Measurements from ENCODE around the gene HDAC8.

HDAC8 gene

DNA sequence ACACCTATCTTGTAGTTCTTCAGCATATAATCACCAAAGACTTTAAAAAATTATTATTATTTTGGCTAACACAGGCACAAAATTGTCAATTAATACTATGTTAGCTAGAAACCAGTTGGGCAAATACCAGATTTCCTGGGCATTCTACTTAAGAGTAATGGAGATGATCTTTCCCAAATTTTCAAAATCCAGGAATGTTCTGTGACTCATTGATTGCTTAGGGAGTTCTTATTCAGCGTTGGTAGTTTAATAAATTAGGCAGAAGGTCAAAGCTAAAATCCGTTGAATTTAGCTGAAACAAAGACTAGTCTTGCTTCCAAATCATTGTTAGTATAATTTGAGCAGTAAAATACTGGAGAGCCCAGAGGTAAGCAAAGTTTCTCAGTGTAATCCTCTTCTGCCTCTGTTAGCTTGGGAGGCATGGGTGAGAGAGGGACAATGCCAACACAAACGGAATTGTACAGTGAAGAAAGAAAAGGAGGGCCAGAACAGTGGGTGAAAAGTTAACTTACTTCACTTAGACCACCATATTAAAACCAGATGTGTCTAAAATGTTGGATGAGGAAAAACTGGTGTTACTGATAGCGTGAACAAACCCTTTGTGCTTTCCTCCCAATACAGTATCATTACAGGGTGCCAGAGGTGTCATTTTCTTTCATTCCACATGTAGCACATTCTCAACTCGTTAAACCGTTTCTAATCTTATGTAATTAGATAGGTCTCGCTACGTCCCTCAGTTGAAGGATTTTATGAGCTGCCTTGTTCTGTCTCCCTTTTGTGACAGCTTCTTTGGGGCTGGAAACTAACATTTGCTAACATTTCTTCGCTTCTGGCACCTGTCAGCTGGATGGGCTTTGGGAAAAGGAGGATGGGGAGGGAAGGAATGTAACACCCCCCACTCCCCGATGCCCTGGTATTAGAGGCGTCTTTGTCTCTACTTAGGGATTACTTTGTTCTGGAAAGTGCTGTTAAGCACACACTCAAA, 179.5 kb downstream of the HDAC8 start:
- in situ Hi-C loops (cut with MboI; ENCODE audit: low pct_unique_long_range_greater_than_20kb, low sequenced_read_pairs) = no loop called here
- DNase-seq = no peak

DNA sequence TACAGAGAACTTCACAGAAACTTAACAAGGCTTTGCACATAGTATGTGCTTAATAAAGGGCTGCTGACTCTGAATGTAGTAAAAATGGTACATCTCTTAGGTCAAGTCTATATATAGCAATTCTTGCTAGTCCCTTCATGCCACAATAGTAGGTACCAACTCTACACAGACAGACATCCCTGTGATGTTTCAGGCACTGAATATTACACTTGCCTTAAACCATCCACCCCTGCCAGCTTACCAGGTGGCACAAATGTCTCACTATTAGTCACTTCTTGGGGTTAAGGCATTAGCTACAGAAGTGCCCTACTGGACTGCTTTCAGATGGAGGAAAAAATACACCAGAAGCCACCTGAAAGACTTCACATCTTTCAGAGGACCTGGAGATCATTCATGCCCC, 180.6 kb downstream of the HDAC8 start:
- no peak for DNase-seq
- in situ Hi-C loops (cut with MboI; ENCODE audit: low pct_unique_long_range_greater_than_20kb, low sequenced_read_pairs) = no loop called here

- in situ Hi-C loops (cut with MboI; ENCODE audit: low pct_unique_long_range_greater_than_20kb, low sequenced_read_pairs) = no loop called here
- no peak for DNase-seq
Observed at GRCh38 chrX:72387247-72387646, 185.4 kb downstream of the HDAC8 start.

GRCh38 chrX:72382202-72382595, 190.4 kb downstream of the HDAC8 start:
- DNase-seq = peak; percentile 79
- in situ Hi-C loops (cut with MboI; ENCODE audit: low pct_unique_long_range_greater_than_20kb, low sequenced_read_pairs) = no loop called here

GRCh38 chrX:72381439-72382201, 191.0 kb downstream of the HDAC8 start:
- peak; percentile 25 for DNase-seq
- in situ Hi-C loops (cut with MboI; ENCODE audit: low pct_unique_long_range_greater_than_20kb, low sequenced_read_pairs) = no loop called here

GRCh38 chrX:72376124-72376523, 196.5 kb downstream of the HDAC8 start:
- in situ Hi-C loops (cut with MboI; ENCODE audit: low pct_unique_long_range_greater_than_20kb, low sequenced_read_pairs) = no loop called here
- no peak for DNase-seq

- DNase-seq = no peak
- in situ Hi-C loops (cut with MboI; ENCODE audit: low pct_unique_long_range_greater_than_20kb, low sequenced_read_pairs) = no loop called here
Observed at GRCh38 chrX:72373136-72373535, 199.5 kb downstream of the HDAC8 start.

DNA sequence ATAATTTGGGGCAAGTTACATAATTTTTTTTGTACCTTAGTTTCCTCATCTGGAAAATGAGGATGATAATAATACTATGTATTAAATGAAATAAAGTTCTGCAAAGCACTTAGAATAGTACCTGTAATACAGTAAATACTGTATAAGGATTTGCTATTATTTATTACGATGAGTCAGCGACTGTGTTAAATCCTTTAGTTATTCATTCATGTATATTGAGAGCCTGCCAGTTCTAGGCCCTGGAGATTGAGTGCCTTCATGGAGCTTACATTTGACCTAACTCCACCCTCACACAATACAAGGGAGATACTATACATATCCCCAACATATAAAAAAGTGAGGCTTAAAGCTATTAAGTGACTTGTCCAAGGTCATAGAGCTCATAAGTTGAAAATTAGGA, 199.9 kb downstream of the HDAC8 start:
- no peak for DNase-seq
- in situ Hi-C loops (cut with MboI; ENCODE audit: low pct_unique_long_range_greater_than_20kb, low sequenced_read_pairs) = no loop called here

DNA sequence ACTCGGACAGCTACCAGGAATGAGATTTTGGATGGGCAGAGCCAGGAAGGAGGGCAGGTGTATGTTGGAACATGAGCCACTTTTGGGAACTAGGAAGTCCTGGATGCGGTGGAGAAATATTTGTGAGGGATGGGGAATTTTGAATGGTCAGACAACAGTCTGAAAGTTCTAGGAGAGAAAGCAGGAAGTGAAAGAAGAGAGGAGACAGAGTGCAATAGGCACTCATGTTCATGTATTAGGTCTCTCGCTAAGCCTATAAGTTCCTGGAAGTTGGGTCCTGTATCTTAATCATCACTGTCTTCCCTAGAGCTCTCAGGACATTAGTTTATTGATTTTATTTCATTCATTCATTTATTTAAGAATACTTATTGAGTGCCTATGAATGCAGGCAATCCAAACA, 201.2 kb downstream of the HDAC8 start:
- DNase-seq = no peak
- in situ Hi-C loops (cut with MboI; ENCODE audit: low pct_unique_long_range_greater_than_20kb, low sequenced_read_pairs) = no loop called here

- in situ Hi-C loops (cut with MboI; ENCODE audit: low pct_unique_long_range_greater_than_20kb, low sequenced_read_pairs) = no loop called here
- no peak for DNase-seq
Observed at GRCh38 chrX:72368796-72369195, 203.8 kb downstream of the HDAC8 start.

- DNase-seq = no peak
Observed at GRCh38 chrX:72367516-72367915, 205.1 kb downstream of the HDAC8 start.

DNA sequence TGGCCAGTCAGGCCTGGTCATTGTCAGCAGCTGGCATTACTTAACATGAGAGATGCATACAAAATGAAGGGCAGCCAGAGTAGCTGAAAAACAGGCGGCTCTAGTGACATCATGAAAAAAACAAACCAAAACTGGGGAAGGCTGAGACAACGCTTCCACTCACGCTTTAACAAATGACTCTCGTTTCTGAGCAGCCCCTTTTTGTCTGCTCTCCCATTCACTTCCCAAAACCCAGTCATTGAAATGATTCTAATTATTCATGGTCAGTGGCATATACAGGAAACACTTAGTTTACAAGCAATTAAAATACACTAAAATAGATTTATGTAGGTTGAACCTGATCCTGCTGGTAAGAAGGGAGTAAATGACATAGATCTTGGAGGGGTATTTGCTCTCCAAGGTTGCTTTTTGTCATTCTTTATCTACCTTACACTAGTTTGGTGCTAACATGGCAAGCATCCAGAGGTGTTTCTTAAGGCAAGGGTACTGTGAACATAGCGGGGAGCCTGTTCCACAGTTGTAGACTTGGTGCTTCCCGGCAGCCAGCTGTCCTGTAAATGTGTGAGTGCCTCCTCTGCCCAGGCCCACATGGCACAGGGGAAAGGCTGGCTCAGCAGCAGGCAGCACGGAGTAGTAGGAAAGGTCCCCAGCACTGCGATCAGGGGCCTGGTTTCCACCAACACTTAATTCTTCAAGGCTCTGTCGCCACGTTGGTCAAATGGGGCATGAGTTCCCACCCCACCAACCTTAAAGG, 205.8 kb downstream of the HDAC8 start:
- DNase-seq = peak; percentile 11
- in situ Hi-C loops (cut with MboI; ENCODE audit: low pct_unique_long_range_greater_than_20kb, low sequenced_read_pairs) = no loop called here

More at GRCh38 chrX:72367516-72367915, 205.1 kb downstream of the HDAC8 start:
- in situ Hi-C loops (cut with MboI; ENCODE audit: low pct_unique_long_range_greater_than_20kb, low sequenced_read_pairs) = no loop called here

DNA sequence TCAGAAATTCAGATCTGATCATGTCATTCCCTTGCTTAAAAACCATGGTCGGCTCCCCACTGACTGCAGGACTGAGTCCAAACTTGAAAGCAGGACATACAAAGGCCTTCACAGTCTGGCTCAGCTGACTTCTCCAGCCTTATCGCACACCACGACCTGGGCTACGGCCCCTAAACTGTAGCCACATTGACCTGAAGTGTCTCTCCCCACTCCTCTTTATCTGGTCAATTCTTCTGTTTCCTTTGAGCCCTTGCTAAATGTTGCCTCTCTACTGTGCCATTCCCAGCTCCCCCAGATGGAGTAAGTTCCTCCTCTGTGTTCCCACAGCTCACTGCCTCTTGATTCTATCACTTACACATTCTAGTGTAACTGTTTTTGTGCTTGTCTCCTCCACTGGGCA, 206.5 kb downstream of the HDAC8 start:
- in situ Hi-C loops (cut with MboI; ENCODE audit: low pct_unique_long_range_greater_than_20kb, low sequenced_read_pairs) = no loop called here
- peak; percentile 16 for DNase-seq

- in situ Hi-C loops (cut with MboI; ENCODE audit: low pct_unique_long_range_greater_than_20kb, low sequenced_read_pairs) = no loop called here
- DNase-seq = no peak
Observed at GRCh38 chrX:72365126-72365525, 207.5 kb downstream of the HDAC8 start.

DNA sequence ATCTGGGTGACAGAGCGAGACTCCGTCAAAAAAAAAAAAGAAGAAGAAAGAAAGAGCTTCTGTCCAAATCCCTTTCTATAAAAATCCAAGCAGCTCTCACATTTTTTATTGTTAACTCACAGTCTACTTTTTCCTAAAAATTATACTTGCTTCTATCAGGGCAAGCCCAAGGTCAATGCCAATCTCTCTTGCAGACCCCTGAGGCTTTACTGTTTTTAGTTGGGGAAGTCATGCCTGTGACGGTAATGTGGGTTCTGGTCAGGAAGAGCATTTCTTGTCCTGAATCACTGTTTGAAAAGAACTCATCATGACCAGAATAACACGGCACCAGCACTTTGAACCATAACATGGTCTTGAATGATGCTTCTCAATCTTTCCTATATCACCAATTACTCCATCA, 212.3 kb downstream of the HDAC8 start:
- in situ Hi-C loops (cut with MboI; ENCODE audit: low pct_unique_long_range_greater_than_20kb, low sequenced_read_pairs) = no loop called here
- no peak for DNase-seq

- in situ Hi-C loops (cut with MboI; ENCODE audit: low pct_unique_long_range_greater_than_20kb, low sequenced_read_pairs) = no loop called here
- no peak for DNase-seq
Observed at GRCh38 chrX:72358313-72358712, 214.3 kb downstream of the HDAC8 start.

- no peak for DNase-seq
- in situ Hi-C loops (cut with MboI; ENCODE audit: low pct_unique_long_range_greater_than_20kb, low sequenced_read_pairs) = no loop called here
Observed at GRCh38 chrX:72352786-72353185, 219.9 kb downstream of the HDAC8 start.

DNA sequence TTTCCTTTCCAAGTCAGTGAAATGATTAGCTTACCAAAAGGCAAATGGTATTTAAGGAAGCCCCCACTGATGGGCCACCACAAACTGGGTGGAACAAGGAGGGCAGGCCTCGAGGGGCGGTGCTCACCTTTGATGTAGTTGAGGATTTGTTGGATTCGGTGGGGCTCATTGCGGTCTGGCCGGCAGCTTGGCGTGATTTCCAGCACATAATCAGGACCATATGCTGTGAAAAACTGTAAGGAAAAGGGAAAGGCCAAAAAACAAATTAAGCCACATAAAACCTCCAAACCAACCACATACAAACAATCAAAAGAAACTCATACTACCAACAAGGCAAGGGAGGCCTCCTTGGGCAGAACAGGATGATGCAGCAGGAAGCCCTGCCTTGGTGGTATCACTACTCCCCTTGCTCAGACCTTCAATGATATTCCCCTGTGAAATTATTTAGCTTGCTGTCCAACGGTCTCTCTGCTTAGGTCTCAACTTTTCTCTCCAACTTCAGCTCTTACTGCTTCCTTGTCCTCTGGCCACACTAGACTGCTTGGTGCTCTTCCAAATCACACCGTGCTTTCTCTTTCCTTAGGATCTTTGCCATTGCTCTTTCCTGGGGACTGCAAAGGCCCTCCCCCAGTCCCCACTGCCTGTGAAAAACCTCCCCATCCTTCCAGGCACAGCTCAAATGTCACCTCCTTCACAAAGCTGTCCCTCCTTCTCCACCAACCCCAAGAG, 220.9 kb downstream of the HDAC8 start:
- in situ Hi-C loops (cut with MboI; ENCODE audit: low pct_unique_long_range_greater_than_20kb, low sequenced_read_pairs) = no loop called here

GRCh38 chrX:72349190-72349589, 223.5 kb downstream of the HDAC8 start:
- DNase-seq = no peak
- in situ Hi-C loops (cut with MboI; ENCODE audit: low pct_unique_long_range_greater_than_20kb, low sequenced_read_pairs) = no loop called here

More for the DNA sequence above, 220.9 kb downstream of the HDAC8 start:
- no peak for DNase-seq
